ENCODE data around the gene ADGRG1.

The ADGRG1 gene

DNA sequence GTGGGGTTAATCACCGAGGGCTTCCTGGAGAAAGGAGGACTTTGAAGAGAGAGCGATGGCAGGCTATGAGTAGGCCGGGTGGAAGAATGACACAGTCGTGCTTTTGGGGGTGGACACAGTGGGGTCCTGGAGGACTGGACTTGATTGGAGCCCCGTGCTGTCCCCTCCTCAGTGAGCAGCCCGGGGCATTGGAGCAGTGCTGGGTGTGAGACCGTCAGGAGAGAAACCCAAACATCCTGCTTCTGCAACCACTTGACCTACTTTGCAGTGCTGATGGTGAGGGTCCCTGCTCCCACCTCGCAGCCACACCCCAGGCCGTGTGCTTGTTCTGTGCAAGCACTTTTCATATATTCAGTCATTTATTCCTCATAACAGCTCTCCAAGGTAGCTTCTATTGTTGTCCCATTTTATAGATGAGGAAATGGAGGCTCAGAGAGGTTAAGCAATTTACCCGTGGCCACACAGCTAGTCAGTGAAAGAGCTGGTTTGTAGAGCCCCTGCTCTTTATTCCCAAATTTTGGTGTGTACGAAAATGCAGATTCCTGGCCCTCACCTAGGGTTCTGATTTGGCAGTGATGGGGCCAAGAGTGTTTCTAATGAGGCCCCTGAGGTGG lies 28.0 kb downstream of the ADGRG1 start:
- Histone ChIP-seq H3K27me3 (ENCODE audit: control insufficient read depth, insufficient read depth, low read length) (no peaks in the 10 kb centered on the region), H3K4me3 (ENCODE audit: low read depth, low read length) (no peak overlapping the region), H3K4me1 (ENCODE audit: control insufficient read depth, insufficient read depth, low read length) (peaks cover 8% of the 10 kb centered on the region; the same call in 1 of the 2 replicates), H3K36me3 (ENCODE audit: control insufficient read depth, insufficient read depth, low read length) (no peaks in the 10 kb centered on the region), H3K27ac (ENCODE audit: low read depth, low read length) (no peak overlapping the region), H3K9ac (ENCODE audit: low read length) (no peak overlapping the region), H3K9me3 (ENCODE audit: control insufficient read depth, insufficient read depth, low read depth, low read length) (no peaks in the 10 kb centered on the region)

DNA sequence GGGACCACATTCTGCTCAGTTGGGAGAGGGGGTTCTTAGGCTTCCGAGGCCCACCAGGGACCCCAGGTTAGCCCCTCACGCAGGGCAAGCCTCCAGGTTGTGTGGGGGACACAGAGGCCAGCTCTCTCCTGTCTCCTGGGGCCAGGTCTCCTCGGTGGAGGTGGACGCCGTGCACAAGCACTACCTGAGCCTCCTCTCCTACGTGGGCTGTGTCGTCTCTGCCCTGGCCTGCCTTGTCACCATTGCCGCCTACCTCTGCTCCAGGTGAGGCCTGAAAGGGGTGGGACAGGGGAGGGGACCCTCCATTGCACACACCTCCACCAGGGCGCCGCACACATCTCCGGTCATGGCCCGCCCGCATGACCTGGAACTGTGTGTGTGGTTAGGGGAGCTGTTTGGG lies 28.8 kb downstream of the ADGRG1 start:
- Histone ChIP-seq H3K9ac (ENCODE audit: low read length) (no peak overlapping the region), H3K4me1 (ENCODE audit: control insufficient read depth, insufficient read depth, low read length) (peaks cover 8% of the 10 kb centered on the region; the same call in 1 of the 2 replicates), H3K27ac (ENCODE audit: low read depth, low read length) (no peak overlapping the region), H3K27me3 (ENCODE audit: control insufficient read depth, insufficient read depth, low read length) (no peaks in the 10 kb centered on the region), H3K4me3 (ENCODE audit: low read depth, low read length) (no peak overlapping the region), H3K36me3 (ENCODE audit: control insufficient read depth, insufficient read depth, low read length) (no peaks in the 10 kb centered on the region), H3K9me3 (ENCODE audit: control insufficient read depth, insufficient read depth, low read depth, low read length) (no peaks in the 10 kb centered on the region)

DNA sequence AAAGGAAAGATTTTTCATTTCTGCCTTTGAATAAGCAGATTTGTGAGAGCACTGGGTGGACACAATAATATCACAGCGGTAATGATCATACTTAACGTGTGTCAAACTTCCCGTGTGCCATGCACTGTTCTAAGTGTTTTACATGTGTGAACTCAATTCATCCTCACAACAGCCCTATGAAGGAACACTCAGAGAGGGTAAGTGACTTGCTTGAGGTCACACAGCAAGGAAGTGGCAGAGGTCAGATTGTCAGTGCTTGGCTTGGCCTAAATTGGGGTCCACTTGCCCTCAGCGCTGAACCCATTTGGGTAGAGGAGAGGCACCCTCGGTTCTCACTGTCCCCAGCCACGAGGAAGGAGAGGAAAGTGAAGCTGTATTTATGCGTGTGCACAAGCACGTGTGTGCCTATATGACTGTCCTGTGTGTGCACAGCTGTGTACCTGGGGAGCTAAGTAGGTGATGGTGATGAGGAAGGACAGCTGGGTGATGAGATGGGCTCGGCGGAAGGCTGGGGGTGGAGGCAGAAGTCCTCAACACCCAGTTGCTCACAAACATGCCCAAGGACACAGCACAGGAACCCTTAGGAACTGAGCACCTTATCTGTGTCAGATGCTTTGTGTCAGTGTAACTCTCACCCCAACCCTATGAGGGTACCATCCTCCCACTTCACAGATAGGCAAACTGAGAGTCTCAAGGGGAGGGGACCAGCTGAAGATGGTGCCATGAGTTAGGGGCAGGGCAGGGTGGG lies 29.9 kb downstream of the ADGRG1 start:
- peaks cover 8% of the 10 kb centered on the region; the same call in 1 of the 2 replicates for H3K4me1 ChIP-seq (ENCODE audit: control insufficient read depth, insufficient read depth, low read length)
- no peak overlapping the region for H3K9ac ChIP-seq (ENCODE audit: low read length)
- no peaks in the 10 kb centered on the region for H3K9me3 ChIP-seq (ENCODE audit: control insufficient read depth, insufficient read depth, low read depth, low read length)
- H3K4me3 ChIP-seq (ENCODE audit: low read depth, low read length), result no peak overlapping the region
- no peaks in the 10 kb centered on the region for H3K27me3 ChIP-seq (ENCODE audit: control insufficient read depth, insufficient read depth, low read length)
- no peak overlapping the region for H3K27ac ChIP-seq (ENCODE audit: low read depth, low read length)
- no peaks in the 10 kb centered on the region for H3K36me3 ChIP-seq (ENCODE audit: control insufficient read depth, insufficient read depth, low read length)

DNA sequence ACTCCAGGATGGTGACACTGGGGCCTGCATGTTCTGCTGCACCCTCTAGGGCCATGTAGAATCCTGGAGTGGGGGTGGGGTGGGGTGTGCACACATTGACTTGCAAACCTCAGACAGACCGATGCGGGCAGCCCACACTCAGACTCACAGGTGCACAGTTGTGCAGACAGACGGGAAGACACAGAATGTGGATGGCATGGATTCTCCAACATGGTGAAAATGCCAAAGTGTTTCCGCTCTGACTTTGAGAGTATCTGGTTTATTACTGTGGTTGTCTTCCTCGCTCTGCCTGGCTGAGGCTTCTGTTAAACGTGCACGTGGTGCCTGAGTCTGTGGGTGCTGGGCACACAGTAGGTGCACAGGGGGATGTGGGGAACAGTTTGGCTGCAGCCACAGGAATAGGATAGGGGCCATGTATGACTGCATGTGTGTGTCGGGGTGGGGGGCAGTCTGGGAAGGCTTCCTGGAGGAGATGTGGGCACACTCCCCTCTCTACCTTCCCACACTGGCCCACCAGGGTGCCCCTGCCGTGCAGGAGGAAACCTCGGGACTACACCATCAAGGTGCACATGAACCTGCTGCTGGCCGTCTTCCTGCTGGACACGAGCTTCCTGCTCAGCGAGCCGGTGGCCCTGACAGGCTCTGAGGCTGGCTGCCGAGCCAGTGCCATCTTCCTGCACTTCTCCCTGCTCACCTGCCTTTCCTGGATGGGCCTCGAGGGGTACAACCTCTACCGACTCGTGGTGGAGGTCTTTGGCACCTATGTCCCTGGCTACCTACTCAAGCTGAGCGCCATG lies 30.6 kb downstream of the ADGRG1 start:
- Histone ChIP-seq H3K27me3 (ENCODE audit: control insufficient read depth, insufficient read depth, low read length) (no peaks in the 10 kb centered on the region), H3K36me3 (ENCODE audit: control insufficient read depth, insufficient read depth, low read length) (no peaks in the 10 kb centered on the region), H3K9ac (ENCODE audit: low read length) (no peak overlapping the region), H3K4me3 (ENCODE audit: low read depth, low read length) (no peak overlapping the region), H3K4me1 (ENCODE audit: control insufficient read depth, insufficient read depth, low read length) (peaks cover 1% of the 10 kb centered on the region; the same call in 1 of the 2 replicates), H3K9me3 (ENCODE audit: control insufficient read depth, insufficient read depth, low read depth, low read length) (no peaks in the 10 kb centered on the region), H3K27ac (ENCODE audit: low read depth, low read length) (no peak overlapping the region)

DNA sequence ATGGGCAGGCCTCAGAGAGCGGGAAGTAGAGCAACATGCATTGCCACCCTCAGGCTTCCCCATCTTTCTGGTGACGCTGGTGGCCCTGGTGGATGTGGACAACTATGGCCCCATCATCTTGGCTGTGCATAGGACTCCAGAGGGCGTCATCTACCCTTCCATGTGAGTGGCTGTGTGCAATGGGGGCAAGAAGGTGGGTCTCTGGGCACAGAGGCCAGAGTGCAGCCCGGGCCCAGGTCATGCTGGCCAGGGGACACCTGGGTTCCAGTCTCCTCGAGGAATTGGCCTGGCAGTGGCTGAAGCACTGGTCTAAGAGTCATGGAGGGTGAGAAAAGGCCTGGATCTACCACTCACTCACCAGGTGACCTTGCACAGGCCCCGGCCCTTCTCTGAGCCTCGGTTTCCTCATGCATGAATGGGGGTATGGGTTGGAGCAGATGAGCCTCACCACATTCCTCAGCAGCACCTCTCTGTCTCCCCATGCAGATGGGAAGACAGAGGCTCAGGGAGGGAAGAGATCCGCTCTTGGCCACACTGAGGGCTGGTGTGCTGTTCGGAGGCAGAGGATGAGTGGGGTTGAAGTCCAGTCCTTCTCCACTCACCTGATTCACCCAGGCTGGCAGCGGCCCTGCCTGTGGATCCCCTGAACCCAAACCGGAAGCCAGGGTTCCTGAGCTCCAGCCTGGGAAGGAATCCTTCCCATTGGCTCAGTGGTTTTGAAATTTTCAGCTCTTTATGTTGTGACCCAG lies 32.5 kb downstream of the ADGRG1 start:
- H3K27me3 ChIP-seq (ENCODE audit: control insufficient read depth, insufficient read depth, low read length), result no peaks in the 10 kb centered on the region
- H3K4me1 ChIP-seq (ENCODE audit: control insufficient read depth, insufficient read depth, low read length), result no peaks in the 10 kb centered on the region
- no peak overlapping the region for H3K9ac ChIP-seq (ENCODE audit: low read length)
- H3K9me3 ChIP-seq (ENCODE audit: control insufficient read depth, insufficient read depth, low read depth, low read length), result no peaks in the 10 kb centered on the region
- no peak overlapping the region for H3K4me3 ChIP-seq (ENCODE audit: low read depth, low read length)
- H3K27ac ChIP-seq (ENCODE audit: low read depth, low read length), result no peak overlapping the region
- H3K36me3 ChIP-seq (ENCODE audit: control insufficient read depth, insufficient read depth, low read length), result no peaks in the 10 kb centered on the region

DNA sequence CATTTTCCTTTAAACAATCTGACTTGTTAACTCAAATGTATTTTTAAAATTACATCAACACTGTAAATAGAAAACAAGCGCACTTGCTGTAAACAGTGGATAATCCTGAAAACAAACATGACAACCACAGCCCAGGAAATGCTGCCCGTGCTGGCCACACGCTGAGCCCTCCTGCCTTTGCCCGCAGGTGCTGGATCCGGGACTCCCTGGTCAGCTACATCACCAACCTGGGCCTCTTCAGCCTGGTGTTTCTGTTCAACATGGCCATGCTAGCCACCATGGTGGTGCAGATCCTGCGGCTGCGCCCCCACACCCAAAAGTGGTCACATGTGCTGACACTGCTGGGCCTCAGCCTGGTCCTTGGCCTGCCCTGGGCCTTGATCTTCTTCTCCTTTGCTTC lies 33.1 kb downstream of the ADGRG1 start:
- no peaks in the 10 kb centered on the region for H3K27me3 ChIP-seq (ENCODE audit: control insufficient read depth, insufficient read depth, low read length)
- H3K9ac ChIP-seq (ENCODE audit: low read length), result no peak overlapping the region
- no peaks in the 10 kb centered on the region for H3K36me3 ChIP-seq (ENCODE audit: control insufficient read depth, insufficient read depth, low read length)
- no peak overlapping the region for H3K4me3 ChIP-seq (ENCODE audit: low read depth, low read length)
- no peaks in the 10 kb centered on the region for H3K9me3 ChIP-seq (ENCODE audit: control insufficient read depth, insufficient read depth, low read depth, low read length)
- H3K27ac ChIP-seq (ENCODE audit: low read depth, low read length), result no peak overlapping the region
- no peaks in the 10 kb centered on the region for H3K4me1 ChIP-seq (ENCODE audit: control insufficient read depth, insufficient read depth, low read length)

DNA sequence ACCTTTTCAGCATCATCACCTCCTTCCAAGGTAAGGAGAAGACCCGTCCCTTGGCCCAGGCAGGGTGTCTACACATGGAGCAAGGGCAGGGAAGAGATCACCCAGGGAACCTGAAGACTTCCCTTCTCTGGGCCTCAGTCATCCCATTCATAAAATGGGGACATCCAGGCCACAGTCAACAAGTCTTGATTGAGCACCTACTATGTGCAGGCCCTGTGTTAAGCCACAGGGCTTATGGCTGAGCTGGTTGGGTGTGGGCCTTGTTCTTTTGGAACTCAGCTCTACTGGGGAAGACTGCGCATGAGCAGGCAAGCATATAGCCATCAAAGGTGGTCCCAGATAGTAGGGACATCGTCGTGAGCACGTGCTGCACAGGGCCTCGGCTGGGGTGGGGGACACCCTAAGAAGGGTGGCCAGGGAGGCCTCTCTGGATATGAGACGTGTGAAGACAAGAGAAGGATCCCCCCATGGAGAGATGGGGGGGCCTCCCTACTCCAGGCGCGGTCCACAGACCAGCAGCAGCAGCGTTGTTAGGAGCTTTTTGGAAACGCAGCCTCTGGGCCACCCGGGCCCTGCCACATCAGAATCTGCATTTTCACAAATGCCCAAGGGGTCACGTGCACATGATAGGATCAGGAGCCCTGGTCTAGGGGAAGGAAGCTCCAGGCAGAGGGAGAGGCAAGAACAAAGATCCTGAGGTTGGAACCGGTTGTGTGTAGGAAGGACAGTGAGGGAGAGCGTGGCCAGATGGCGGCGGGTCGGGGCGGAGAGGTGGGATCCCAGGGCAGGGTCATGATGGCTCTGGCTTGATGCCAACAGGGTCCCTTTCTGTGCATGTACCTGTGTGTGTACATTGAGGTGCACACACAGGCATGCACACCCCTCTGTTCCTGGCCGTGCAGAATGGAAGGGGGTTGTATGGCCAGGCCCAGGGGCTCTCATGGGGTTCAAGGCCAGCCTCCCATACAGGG lies 33.8 kb downstream of the ADGRG1 start:
- Histone ChIP-seq H3K9me3 (ENCODE audit: control insufficient read depth, insufficient read depth, low read depth, low read length) (no peaks in the 10 kb centered on the region), H3K36me3 (ENCODE audit: control insufficient read depth, insufficient read depth, low read length) (no peaks in the 10 kb centered on the region), H3K4me3 (ENCODE audit: low read depth, low read length) (no peak overlapping the region), H3K27me3 (ENCODE audit: control insufficient read depth, insufficient read depth, low read length) (no peaks in the 10 kb centered on the region), H3K4me1 (ENCODE audit: control insufficient read depth, insufficient read depth, low read length) (no peaks in the 10 kb centered on the region), H3K27ac (ENCODE audit: low read depth, low read length) (no peak overlapping the region), H3K9ac (ENCODE audit: low read length) (no peak overlapping the region)

DNA sequence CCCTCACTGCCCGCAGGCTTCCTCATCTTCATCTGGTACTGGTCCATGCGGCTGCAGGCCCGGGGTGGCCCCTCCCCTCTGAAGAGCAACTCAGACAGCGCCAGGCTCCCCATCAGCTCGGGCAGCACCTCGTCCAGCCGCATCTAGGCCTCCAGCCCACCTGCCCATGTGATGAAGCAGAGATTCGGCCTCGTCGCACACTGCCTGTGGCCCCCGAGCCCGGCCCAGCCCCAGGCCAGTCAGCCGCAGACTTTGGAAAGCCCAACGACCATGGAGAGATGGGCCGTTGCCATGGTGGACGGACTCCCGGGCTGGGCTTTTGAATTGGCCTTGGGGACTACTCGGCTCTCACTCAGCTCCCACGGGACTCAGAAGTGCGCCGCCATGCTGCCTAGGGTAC lies 35.0 kb downstream of the ADGRG1 start:
- no peak overlapping the region for H3K27ac ChIP-seq (ENCODE audit: low read depth, low read length)
- no peaks in the 10 kb centered on the region for H3K36me3 ChIP-seq (ENCODE audit: control insufficient read depth, insufficient read depth, low read length)
- no peaks in the 10 kb centered on the region for H3K9me3 ChIP-seq (ENCODE audit: control insufficient read depth, insufficient read depth, low read depth, low read length)
- H3K9ac ChIP-seq (ENCODE audit: low read length), result no peak overlapping the region
- H3K4me3 ChIP-seq (ENCODE audit: low read depth, low read length), result no peak overlapping the region
- H3K4me1 ChIP-seq (ENCODE audit: control insufficient read depth, insufficient read depth, low read length), result peaks cover 6% of the 10 kb centered on the region; the same call in 1 of the 2 replicates
- H3K27me3 ChIP-seq (ENCODE audit: control insufficient read depth, insufficient read depth, low read length), result no peaks in the 10 kb centered on the region

DNA sequence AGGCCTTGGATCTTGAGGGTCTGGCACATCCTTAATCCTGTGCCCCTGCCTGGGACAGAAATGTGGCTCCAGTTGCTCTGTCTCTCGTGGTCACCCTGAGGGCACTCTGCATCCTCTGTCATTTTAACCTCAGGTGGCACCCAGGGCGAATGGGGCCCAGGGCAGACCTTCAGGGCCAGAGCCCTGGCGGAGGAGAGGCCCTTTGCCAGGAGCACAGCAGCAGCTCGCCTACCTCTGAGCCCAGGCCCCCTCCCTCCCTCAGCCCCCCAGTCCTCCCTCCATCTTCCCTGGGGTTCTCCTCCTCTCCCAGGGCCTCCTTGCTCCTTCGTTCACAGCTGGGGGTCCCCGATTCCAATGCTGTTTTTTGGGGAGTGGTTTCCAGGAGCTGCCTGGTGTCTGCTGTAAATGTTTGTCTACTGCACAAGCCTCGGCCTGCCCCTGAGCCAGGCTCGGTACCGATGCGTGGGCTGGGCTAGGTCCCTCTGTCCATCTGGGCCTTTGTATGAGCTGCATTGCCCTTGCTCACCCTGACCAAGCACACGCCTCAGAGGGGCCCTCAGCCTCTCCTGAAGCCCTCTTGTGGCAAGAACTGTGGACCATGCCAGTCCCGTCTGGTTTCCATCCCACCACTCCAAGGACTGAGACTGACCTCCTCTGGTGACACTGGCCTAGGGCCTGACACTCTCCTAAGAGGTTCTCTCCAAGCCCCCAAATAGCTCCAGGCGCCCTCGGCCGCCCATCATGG lies 35.7 kb downstream of the ADGRG1 start:
- Histone ChIP-seq H3K4me3 (ENCODE audit: low read depth, low read length) (no peak overlapping the region), H3K4me1 (ENCODE audit: control insufficient read depth, insufficient read depth, low read length) (peaks cover 6% of the 10 kb centered on the region; the same call in 1 of the 2 replicates), H3K27me3 (ENCODE audit: control insufficient read depth, insufficient read depth, low read length) (no peaks in the 10 kb centered on the region), H3K27ac (ENCODE audit: low read depth, low read length) (no peak overlapping the region), H3K9ac (ENCODE audit: low read length) (no peak overlapping the region), H3K36me3 (ENCODE audit: control insufficient read depth, insufficient read depth, low read length) (no peaks in the 10 kb centered on the region), H3K9me3 (ENCODE audit: control insufficient read depth, insufficient read depth, low read depth, low read length) (no peaks in the 10 kb centered on the region)

All from HUES6 (cell line).